HG03025 (cell line): ENCODE results near the gene CEP72.
"Not testable (repeated sequence)": the region's sequence is repeated elsewhere in the genome, so short reads cannot be mapped to it uniquely, and the experiment has no call there.

ENCODE experiments used
- ATAC-seq: cut with Tn5 transposase; IDR thresholded peaks from one replicate; pipeline ENCODE4 v1.9.1; 2021; ENCODE audit warnings: mild to moderate bottlenecking, moderate library complexity; ENCODE audit not compliant: unreplicated experiment, low FRiP score

CEP72 gene

DNA sequence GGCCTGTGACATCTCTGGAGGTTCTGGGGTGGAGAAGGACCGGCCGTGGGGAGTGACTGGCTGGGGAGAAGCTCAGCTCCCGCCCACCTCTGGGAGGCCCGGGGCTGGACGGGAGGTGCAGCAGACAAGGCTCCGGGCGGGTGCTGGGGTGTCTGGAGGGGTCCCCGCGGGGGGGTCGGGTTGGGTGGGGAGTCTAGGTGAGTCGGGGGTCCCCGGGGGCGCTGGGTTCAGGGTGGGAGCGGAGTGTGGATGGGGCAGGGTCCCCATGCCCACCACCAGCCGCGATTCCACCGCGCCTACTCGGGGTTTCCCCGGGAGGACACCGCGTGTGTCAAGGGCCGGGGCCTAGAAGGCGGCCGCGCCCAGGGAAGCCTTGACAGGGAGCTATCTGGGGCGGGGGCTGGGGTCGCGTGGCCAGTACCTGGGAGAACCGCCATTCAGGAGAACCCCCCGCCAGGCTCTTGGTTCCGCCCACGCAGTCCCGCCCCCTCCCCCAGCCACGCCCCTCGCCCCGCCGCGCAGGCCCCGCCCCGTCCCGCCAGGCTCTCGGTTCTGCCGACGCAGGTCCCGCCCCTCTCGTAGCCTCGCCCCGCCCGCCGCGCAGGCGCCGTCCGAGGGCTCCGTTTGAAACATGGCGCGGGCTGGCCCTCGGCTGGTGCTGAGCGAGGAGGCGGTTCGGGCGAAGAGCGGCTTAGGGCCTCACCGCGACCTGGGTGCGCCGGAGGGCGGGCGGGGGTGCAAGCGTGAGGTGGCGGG is at the start of gene CEP72:
TSS of gene CEP72 (plus strand) at position 610 of the 756 bp plus-strand sequence. CDS start at position 632, 22 bp downstream.
- peak; percentile 73 for ATAC-seq

- no peak for ATAC-seq
Measured at GRCh38 chr5:565782-566440, 46.2 kb upstream of the CEP72 start.

- ATAC-seq, result no peak
Measured at GRCh38 chr5:566636-567309, 45.4 kb upstream of the CEP72 start.

DNA sequence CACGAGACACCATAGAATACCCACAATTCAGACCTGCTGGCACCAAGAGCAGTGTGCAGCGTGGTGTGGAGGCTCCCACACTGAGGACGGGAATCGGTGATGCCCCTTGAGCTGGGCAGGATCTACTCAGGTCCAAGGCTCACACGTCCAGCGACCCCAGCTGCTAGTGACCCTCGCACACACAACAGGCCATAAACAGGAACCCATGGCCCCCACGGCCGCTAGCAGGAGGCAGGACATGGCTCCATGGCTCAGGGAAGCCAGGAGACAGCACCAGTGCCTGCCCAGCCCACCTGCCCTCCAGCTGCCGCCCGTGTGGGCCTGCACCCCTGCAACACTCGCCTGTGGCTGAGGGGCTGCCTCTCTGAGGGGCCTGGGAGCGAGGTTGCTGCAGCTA is 44.5 kb upstream of the CEP72 start:
- no peak for ATAC-seq

DNA sequence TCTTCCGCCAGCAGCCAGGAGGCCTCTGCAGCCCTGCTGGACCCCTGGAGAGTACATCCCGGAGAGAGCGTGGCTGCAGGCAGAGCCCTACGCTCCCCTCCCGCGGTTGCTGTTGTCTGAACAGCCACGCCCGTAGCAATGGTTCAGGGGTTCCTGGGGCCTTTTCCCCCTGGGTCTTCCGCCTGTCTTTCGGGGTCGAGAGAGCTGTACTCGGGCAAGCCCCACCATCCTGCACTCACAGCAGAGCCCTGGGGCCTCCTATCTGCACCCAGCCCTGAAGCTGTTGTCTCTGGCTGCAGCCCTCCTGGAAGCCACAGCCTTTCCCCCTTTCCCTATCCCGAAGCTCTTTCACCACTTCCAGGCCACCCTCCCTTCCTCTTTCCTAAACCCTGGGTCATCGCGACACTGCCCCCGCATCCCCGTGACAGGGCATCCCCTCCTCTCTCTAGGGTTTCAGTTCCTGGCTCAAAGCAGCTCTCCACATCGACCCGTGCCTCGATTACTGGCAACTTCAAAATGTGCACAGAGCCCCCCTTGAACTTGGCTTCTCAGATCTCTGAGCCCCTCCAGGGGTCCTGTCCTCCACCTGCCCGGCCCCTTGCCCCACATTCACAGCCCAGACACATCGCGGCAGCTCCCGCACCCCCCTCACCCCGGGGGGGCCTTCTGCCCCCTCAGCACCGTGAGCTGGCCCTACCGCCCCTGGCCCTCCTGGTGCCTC is 43.9 kb upstream of the CEP72 start:
- no peak for ATAC-seq

DNA sequence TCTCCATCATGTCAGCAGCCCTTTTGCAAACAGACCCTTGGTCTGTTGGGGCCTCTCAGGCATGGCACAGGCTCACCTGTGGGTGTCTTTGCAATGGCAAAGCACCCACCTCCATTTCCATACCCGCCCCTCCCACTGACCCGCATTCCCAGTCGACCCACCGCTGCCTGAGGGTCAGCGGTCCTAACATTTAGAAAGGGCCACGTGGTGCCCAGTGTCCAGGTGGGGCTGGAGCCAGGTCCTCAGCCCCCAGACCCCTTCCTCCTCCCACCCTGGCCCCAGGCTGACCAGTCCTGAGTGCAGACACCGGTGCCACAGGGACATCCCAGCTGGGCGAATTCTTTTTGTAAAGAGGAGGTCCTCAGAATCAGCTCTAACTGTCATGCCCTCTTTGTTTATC is 43.3 kb upstream of the CEP72 start:
- ATAC-seq, result no peak

GRCh38 chr5:569358-569867 is 42.7 kb upstream of the CEP72 start:
- ATAC-seq, result no peak

DNA sequence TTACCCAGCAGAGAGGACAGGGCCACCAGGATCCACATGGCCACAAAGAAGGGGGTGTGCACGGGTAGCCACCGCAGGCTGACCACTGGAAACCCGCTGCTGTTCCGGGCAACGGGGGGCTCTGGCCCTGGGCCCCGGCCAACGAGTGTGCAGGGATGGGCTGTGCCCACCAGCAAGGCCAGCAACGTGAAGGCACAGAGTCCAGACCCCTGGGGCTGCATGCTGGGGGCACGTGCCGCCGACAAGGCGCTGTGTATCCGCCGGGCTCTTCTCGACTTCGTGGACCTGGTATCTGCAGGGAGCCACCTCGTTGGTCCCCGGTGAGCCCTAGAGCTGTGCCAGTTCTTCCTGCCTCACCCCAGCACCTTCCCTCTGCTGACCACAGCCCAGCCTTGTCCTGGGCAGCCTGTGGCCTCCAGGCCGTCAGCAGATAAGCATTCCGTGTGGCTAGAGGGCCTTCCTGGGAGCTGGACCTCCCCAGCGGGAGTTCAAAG is 42.2 kb upstream of the CEP72 start:
- no peak for ATAC-seq

GRCh38 chr5:570446-570845 is 41.7 kb upstream of the CEP72 start:
- no peak for ATAC-seq

DNA sequence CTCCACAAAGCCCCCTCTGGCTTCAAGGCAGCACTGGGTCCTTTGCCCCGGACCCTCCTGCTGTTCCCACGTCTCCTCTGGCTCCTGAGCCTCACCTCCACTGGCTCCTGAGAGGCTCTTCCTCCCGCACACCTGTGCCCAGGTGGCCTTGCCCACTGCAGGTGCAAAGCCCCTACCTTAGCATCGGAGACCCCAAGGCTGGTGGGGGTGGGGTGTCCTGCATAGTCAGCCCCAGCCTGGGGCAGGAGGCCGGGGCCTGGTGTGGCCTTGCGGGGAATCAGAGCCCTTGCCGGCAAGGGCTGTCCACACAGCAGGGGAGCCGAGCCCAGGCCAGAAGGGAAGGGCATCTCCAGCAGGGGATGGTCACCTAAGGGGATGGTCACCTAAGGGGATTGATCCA is 41.3 kb upstream of the CEP72 start:
- ATAC-seq, result no peak

GRCh38 chr5:571791-572190 is 40.3 kb upstream of the CEP72 start:
- no peak for ATAC-seq

DNA sequence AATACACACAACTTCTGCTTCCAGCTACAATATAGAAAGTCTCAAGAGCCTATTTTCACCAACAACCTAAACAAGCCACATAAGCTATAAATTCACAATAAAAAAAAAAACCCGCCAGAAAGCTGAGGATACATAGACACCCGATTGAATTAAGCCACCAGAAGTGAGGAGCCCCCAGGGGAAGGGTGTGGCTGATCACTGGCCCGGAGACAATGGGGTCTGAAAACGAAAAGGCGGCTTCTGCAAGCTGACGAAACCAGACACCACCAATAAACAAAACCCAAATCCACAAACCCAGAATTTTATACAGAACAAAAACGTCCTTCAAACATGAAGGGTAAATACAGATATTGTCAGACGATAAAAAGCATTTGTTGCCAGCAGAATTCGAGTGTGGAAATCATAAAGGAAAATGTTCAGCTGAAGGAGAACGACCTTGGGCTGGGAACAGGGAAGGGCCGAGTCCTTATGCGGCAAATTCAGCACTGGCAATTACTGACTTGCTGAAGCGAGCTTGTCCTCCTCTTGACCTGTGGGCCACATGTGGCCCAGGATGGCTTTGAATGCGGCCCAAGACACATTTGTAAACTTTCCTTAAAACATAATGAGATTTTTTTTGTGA is 39.6 kb upstream of the CEP72 start:
- no peak for ATAC-seq

DNA sequence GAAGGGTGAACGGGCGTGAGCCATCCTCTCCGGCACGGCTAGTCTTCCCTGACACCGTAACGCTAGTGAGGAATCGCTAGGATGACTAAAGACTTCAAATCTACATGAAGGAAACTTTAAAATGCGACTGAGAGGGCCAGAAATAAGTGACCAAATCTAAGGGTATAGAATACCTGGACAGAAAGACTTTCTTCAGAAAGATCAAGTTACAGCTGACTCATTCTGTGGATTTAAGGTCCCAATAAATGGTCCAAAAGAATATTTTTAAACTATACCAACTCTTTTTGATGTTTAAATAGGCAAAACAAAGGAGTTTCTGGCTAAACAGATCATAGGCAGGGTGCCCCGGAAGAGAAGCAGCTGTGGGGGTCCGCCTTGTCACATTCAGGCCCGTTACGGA is 38.9 kb upstream of the CEP72 start:
- ATAC-seq, result no peak

DNA sequence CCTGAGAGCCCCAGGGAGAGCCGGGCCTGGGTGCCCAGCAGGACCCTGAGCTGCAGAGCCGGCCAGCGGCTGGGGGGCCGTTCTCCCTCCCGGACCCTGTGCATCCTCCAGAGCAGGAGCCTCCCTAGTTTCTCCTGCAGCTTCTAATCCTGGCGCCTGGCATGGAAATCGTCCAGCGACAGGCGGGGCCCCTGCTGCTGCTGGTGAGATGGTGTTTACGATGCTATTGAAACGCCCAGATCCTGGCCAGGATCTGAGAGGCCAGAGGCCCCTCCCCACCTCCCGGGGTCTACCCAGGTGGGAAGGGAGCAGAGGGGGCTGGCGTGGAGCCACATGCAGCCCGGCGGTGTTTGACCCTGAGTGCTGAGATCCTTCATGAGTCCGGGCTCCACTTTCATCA is 38.2 kb upstream of the CEP72 start:
- ATAC-seq, result no peak

DNA sequence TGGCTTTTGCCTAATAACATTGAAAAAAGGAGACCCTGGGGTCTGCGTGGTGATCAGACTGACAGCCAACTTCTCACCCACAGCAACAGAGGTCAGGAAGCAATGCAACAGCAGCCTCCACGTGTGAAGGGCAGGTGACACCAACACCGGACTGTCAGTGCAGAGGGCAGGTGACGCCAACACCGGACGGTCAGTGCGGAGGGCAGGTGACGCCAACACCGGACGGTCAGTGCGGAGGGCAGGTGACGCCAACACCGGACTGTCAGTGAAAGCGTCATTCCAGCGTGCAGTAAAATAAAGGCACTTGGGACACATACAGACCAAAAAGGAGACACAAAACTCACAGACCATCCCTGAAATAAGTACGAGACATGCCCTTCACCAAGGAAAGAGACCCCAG is 37.2 kb upstream of the CEP72 start:
- ATAC-seq, result no peak

DNA sequence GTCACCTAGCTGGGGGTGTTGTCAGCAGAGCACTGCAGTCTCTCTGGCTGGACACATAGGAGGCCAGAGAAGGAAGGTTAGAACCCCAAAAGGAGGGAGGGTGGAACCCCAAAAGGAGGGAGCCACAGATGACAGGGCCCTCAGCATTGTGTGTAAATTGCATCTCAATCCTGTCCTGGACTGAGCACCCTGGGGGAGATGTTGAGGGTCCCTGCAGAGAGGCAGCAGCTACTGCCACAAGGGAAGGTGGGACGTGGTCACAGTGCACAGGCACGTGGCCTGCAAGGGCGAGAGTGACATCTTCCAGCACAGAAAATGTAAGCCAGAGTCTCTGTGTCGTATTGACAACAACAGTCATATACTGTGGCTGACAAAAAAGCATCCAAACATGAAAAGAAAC is 36.5 kb upstream of the CEP72 start:
- ATAC-seq, result no peak

DNA sequence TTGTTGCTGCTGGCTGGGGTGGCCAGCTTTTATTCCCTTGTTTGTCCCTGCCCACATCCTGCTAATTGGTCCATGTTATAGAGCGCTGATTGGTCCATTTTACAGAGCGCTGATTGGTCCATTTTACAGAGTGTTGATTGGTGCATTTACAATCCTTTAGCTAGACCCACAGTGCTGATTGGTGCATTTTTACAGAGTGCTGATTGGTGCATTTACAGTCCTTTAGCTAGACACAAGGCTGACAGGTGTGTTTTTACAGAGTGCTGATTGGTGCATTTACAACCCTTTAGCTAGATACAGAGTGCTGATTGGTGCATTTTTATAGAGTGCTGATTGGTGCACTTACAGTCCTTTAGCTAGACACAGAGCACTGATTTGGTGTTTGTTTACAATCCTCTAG is 34.9 kb upstream of the CEP72 start:
- ATAC-seq, result not testable (repeated sequence)

DNA sequence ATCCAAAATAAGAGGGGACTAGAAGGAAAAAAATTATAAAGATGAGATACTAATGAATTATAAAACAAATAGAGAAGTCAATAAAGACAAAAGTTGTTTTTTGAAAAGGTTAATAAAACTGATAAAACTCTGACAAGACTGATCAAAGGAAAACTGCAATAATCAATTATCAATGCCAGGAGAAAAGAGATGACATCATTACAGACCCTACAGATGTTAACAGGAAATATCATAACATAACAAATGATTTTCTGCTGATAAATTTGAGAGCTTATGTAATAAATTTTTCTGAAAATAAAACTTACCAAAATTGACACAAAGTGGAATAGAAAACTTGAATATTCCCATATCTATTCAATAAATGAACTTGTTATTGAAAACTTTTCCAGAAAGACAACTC is 34.3 kb upstream of the CEP72 start:
- ATAC-seq, result no peak

- ATAC-seq, result no peak
Measured at GRCh38 chr5:579211-579610, 32.9 kb upstream of the CEP72 start.

GRCh38 chr5:579746-580366 is 32.3 kb upstream of the CEP72 start:
- no peak for ATAC-seq
